Measurements from ENCODE around the gene ATF7IP2.

- TF ChIP-seq, protein P1, sequence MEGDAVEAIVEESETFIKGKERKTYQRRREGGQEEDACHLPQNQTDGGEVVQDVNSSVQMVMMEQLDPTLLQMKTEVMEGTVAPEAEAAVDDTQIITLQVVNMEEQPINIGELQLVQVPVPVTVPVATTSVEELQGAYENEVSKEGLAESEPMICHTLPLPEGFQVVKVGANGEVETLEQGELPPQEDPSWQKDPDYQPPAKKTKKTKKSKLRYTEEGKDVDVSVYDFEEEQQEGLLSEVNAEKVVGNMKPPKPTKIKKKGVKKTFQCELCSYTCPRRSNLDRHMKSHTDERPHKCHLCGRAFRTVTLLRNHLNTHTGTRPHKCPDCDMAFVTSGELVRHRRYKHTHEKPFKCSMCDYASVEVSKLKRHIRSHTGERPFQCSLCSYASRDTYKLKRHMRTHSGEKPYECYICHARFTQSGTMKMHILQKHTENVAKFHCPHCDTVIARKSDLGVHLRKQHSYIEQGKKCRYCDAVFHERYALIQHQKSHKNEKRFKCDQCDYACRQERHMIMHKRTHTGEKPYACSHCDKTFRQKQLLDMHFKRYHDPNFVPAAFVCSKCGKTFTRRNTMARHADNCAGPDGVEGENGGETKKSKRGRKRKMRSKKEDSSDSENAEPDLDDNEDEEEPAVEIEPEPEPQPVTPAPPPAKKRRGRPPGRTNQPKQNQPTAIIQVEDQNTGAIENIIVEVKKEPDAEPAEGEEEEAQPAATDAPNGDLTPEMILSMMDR (IDR thresholded peaks at IDR 0.05): no peak
- no peak for TF ChIP-seq POLR2AphosphoS5 (IDR thresholded peaks at IDR 0.05; ENCODE audit: low read depth, low read length)
- TF ChIP-seq SIN3A (IDR thresholded peaks at IDR 0.05; ENCODE audit: borderline replicate concordance, insufficient read depth, low read depth, low read length): no peak
- TF ChIP-seq REST (IDR thresholded peaks at IDR 0.05; ENCODE audit: insufficient read depth in 1 of 2, low read depth in 2 of 2, low read length in 1 of 2): no peak
- no peak for TF ChIP-seq TCF7L2 (IDR thresholded peaks at IDR 0.05; ENCODE audit: low read depth, low read length)
Observed at GRCh38 chr16:10410469-10410868, 24.6 kb downstream of the ATF7IP2 start.
